NCI-H226 (cell line): ENCODE data around the gene ID1.
A peak's percentile ranks its signal among the peaks of the same experiment; 100 is the strongest.

Source experiments
- DNase-seq: peaks from one replicate; pipeline ENCODE4 v3.0.0-alpha.2; 2015

The ID1 gene

GRCh38 chr20:31605031-31605901 lies at the start of gene ID1:
ID1 (plus strand) TSS chr20:31605289; CDS start chr20:31605388, 99 bp downstream.
- peak; percentile 90 for DNase-seq

GRCh38 chr20:31559704-31560093 lies 45.4 kb upstream of the ID1 start:
- no peak for DNase-seq

- peak; percentile 68 for DNase-seq
These were observed 44.9 kb upstream of the ID1 start for GRCh38 chr20:31560094-31560745.

- DNase-seq, result peak; percentile 91
These were observed 44.1 kb upstream of the ID1 start for GRCh38 chr20:31560746-31561598.

GRCh38 chr20:31562241-31562640 lies 42.8 kb upstream of the ID1 start:
- no peak for DNase-seq

GRCh38 chr20:31564284-31564683 lies 40.8 kb upstream of the ID1 start:
- no peak for DNase-seq

GRCh38 chr20:31565699-31566318 lies 39.3 kb upstream of the ID1 start:
- no peak for DNase-seq

- DNase-seq, result no peak
These were observed 38.8 kb upstream of the ID1 start for GRCh38 chr20:31566319-31566657.

- peak; percentile 16 for DNase-seq
These were observed 38.3 kb upstream of the ID1 start for GRCh38 chr20:31566658-31567379.

GRCh38 chr20:31567380-31567720 lies 37.7 kb upstream of the ID1 start:
- DNase-seq, result no peak

GRCh38 chr20:31568041-31568731 lies 36.9 kb upstream of the ID1 start:
- DNase-seq, result peak; percentile 68

- no peak for DNase-seq
These were observed 36.3 kb upstream of the ID1 start for GRCh38 chr20:31568773-31569162.

- DNase-seq, result peak; percentile 69
These were observed 35.7 kb upstream of the ID1 start for GRCh38 chr20:31569163-31570020.

GRCh38 chr20:31570021-31570463 lies 35.0 kb upstream of the ID1 start:
- no peak for DNase-seq

GRCh38 chr20:31570735-31571617 lies 34.1 kb upstream of the ID1 start:
- no peak for DNase-seq

- no peak for DNase-seq
These were observed 32.9 kb upstream of the ID1 start for GRCh38 chr20:31572042-31572700.

GRCh38 chr20:31572701-31573554 lies 32.2 kb upstream of the ID1 start:
- DNase-seq, result peak; percentile 99
